ENCODE measurements around the gene OR4K5.

- TF ChIP-seq EZH2 (IDR thresholded peaks at IDR 0.05; ENCODE audit: borderline replicate concordance, control insufficient read depth, low read depth, low read length) (no peak), NR2F1 (conservative IDR thresholded peaks at IDR 0.05) (no peak), POLR2A (IDR thresholded peaks at IDR 0.05; ENCODE audit: low read depth, low read length) (no peak), CBFB (IDR thresholded peaks at IDR 0.05; ENCODE audit: low read depth) (no peak), CREM (IDR thresholded peaks at IDR 0.05; ENCODE audit: low read depth) (no peak), YY1 (IDR thresholded peaks at IDR 0.05; ENCODE audit: low read depth, low read length) (no peak), KDM1A (IDR thresholded peaks at IDR 0.05; ENCODE audit: borderline replicate concordance) (no peak), NFYA (IDR thresholded peaks at IDR 0.05; ENCODE audit: borderline replicate concordance, low read depth, low read length) (no peak), CTCF (IDR thresholded peaks at IDR 0.05 in 2 of 3, conservative IDR thresholded peaks at IDR 0.05 in 1 of 3; ENCODE audit: control insufficient read depth in 2 of 3, extremely low read depth in 1 of 3, insufficient read depth in 1 of 3, low read depth in 3 of 3, low read length in 3 of 3) (no peak), E2F4 (IDR thresholded peaks at IDR 0.05; ENCODE audit: low read depth, low read length) (no peak), REST (IDR thresholded peaks at IDR 0.05; ENCODE audit: low read depth, low read length) (no peak), POLR2AphosphoS5 (IDR thresholded peaks at IDR 0.05; ENCODE audit: low read length) (no peak), MTA3 (IDR thresholded peaks at IDR 0.05; ENCODE audit: borderline replicate concordance, low read length) (no peak)
These were observed 47.2 kb upstream of the OR4K5 start for GRCh38 chr14:19873178-19873577.
